AG09319 (cell line): Measurements from ENCODE around the gene INO80C.

Experiments used
- DNase-seq: peaks from one replicate; pipeline ENCODE4 v3.0.0-alpha.2; 2010; ENCODE audit warnings: low read depth; ENCODE audit errors: extremely low read depth
- TF ChIP-seq, protein P1 (sequence below): IDR thresholded peaks from 2 replicates; pipeline ENCODE4 v1.5.1; 2011; ENCODE audit warnings: low read depth, mild to moderate bottlenecking, inconsistent platforms, low read length, moderate library complexity

INO80C gene

DNA sequence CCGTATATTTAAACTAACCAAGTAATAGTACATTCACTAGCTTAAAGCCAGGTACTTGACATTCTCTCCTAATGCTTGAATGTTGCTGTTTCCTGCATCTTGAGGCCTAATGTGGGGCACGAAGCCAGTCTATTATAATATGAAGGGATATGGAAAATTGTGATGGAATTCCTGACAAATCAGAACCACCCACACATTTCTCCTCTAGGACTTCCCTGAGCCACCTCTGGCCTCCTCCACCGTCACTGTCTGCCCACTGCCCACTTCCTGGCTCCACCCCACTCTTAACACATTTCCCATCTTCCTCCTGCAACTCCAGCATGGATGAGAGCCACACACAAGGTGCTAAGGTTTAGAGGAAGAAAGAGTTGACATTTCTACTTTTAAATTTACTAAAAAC lies 19.0 kb upstream of the INO80C start:
- TF ChIP-seq, protein P1, sequence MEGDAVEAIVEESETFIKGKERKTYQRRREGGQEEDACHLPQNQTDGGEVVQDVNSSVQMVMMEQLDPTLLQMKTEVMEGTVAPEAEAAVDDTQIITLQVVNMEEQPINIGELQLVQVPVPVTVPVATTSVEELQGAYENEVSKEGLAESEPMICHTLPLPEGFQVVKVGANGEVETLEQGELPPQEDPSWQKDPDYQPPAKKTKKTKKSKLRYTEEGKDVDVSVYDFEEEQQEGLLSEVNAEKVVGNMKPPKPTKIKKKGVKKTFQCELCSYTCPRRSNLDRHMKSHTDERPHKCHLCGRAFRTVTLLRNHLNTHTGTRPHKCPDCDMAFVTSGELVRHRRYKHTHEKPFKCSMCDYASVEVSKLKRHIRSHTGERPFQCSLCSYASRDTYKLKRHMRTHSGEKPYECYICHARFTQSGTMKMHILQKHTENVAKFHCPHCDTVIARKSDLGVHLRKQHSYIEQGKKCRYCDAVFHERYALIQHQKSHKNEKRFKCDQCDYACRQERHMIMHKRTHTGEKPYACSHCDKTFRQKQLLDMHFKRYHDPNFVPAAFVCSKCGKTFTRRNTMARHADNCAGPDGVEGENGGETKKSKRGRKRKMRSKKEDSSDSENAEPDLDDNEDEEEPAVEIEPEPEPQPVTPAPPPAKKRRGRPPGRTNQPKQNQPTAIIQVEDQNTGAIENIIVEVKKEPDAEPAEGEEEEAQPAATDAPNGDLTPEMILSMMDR: no peak
- no peak for DNase-seq

DNA sequence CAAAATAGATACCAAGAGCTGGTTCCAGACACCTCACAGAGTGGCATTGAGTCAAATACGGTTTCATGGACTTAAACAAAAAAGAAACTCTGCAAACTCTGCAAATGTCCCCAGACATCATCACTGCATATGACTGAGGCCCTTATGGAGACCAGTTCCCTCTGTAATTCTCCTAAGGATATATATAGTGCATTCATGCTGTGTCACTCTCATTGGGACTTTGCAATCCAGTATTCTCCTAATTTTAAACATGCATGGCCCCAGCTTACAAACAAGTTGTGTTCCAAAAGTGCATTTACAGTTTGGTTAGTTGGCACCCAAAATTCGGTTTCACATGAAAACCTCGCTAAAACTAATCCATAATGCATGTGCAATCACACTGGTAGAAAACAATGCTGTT lies 18.6 kb upstream of the INO80C start:
- DNase-seq: no peak
- TF ChIP-seq, protein P1: no peak

- DNase-seq: no peak
- TF ChIP-seq, protein P1: no peak
These were observed 17.8 kb upstream of the INO80C start for GRCh38 chr18:35515460-35516130.

GRCh38 chr18:35514752-35515459 lies 17.1 kb upstream of the INO80C start:
- DNase-seq: no peak
- TF ChIP-seq, protein P1: no peak

DNA sequence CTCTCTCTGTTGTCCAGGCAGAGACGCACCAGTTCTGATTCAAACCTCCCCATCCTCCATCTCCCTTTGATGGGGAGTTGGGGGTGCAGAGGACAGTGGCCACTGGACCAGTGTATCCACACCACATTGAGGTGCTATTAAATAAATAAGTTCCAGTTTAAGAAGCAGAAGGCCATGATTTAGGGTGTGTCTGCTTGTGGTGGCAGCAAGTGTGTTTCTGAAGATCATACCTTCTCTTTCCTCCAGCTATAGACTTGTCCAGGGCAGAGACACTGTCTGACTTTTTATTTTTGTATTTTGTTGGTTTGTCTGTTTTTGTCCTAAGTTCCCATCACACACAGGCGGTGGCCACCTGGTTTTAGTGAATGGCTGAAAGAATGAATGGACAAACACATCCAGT lies 16.5 kb upstream of the INO80C start:
- no peak for DNase-seq
- TF ChIP-seq, protein P1: no peak

DNA sequence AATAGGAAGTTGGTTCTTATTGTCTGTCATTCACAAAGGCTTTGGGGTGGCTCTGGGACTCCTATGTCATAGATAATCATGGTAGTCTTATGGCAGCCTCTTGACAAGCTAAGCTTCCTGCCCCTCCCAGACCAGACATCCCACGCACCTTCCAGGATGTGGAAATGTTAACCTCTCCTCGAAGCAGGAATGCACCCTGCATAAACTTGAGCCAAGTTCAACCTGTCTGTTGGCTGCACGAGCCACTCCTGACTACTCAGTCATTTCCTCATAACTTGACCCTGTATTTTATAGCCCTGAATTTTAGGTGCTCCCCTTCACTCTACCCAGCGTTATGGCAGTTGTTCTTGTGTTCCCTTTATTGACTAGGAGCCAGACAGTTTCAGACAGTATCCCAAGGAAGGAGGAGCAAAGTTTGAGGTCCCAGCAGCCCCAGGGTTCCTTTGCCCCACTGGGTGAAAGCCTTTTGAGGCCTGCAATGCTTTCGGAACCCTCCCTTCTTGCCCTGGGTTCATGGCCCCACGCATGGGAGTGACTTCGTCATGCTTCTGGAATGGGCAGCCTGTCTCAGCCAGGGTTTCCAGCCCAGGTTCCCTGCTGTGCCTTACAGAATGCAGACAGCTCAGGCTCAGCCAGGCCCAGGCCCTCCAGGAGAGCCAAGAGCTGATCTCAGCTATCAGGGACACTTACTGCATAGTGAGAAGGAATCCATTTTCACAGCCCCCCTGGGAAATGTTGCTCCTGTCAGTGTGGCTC lies 15.6 kb upstream of the INO80C start:
- TF ChIP-seq, protein P1: no peak
- no peak for DNase-seq

GRCh38 chr18:35512761-35513160 lies 15.0 kb upstream of the INO80C start:
- DNase-seq: no peak
- TF ChIP-seq, protein P1: no peak
